ENCODE data around the gene MRPS18B.

DNA sequence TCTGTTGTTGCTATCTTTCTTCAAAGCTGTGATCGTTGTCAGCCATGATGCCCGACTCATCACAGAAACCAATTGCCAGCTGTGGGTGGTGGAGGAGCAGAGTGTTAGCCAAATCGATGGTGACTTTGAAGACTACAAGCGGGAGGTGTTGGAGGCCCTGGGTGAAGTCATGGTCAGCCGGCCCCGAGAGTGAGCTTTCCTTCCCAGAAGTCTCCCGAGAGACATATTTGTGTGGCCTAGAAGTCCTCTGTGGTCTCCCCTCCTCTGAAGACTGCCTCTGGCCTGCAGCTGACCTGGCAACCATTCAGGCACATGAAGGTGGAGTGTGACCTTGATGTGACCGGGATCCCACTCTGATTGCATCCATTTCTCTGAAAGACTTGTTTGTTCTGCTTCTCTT, 27.1 kb upstream of the MRPS18B start:
- TF ChIP-seq, protein P1, sequence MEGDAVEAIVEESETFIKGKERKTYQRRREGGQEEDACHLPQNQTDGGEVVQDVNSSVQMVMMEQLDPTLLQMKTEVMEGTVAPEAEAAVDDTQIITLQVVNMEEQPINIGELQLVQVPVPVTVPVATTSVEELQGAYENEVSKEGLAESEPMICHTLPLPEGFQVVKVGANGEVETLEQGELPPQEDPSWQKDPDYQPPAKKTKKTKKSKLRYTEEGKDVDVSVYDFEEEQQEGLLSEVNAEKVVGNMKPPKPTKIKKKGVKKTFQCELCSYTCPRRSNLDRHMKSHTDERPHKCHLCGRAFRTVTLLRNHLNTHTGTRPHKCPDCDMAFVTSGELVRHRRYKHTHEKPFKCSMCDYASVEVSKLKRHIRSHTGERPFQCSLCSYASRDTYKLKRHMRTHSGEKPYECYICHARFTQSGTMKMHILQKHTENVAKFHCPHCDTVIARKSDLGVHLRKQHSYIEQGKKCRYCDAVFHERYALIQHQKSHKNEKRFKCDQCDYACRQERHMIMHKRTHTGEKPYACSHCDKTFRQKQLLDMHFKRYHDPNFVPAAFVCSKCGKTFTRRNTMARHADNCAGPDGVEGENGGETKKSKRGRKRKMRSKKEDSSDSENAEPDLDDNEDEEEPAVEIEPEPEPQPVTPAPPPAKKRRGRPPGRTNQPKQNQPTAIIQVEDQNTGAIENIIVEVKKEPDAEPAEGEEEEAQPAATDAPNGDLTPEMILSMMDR (IDR thresholded peaks at IDR 0.05), result no peak
- TF ChIP-seq POLR2A (IDR thresholded peaks at IDR 0.05), result no peak
